T-helper 2 cell treated with Interferon-gamma antibody and Interleukin-4, amounts not matched to agents 5 μg/mL and 100 μg/mL, for 36 hours (primary cell): ENCODE results near the gene C1orf198.

Experiments used
- DNase-seq: peaks from one replicate; pipeline ENCODE4 v3.0.0; 2021; ENCODE audit warnings: low spot score
- H3K27ac Mint-ChIP-seq: one replicate; pipeline ENCODE4 v1.8.0; 2021; ENCODE audit warnings: mild to moderate bottlenecking, mixed read lengths
- H3K27me3 Mint-ChIP-seq: one replicate; pipeline ENCODE4 v1.8.0; 2021; ENCODE audit warnings: low read depth, mixed read lengths
- H3K36me3 Mint-ChIP-seq: one replicate; pipeline ENCODE4 v1.8.0; 2021; ENCODE audit warnings: low read depth, mixed read lengths
- H3K4me1 Mint-ChIP-seq: one replicate; pipeline ENCODE4 v1.8.0; 2021; ENCODE audit warnings: low read depth, mixed read lengths
- H3K4me3 Mint-ChIP-seq: one replicate; pipeline ENCODE4 v1.8.0; 2022; ENCODE audit warnings: mild to moderate bottlenecking, moderate library complexity, mixed read lengths
- H3K9me3 Mint-ChIP-seq: one replicate; pipeline ENCODE4 v1.8.0; 2021; ENCODE audit warnings: mixed read lengths

The C1orf198 gene

GRCh38 chr1:230812568-230812967, 55.8 kb downstream of the C1orf198 start:
- no peak for DNase-seq
- Mint-ChIP-seq H3K4me1 (no peaks in the 10 kb centered on the region), H3K36me3 (no peaks in the 10 kb centered on the region), H3K4me3 (no peak overlapping the region), H3K9me3 (peaks cover 13% of the 10 kb centered on the region), H3K27me3 (peaks cover 5% of the 10 kb centered on the region), H3K27ac (no peak overlapping the region)

GRCh38 chr1:230809256-230809990, 58.9 kb downstream of the C1orf198 start:
- Mint-ChIP-seq H3K4me1 (no peaks in the 10 kb centered on the region), H3K4me3 (no peak overlapping the region), H3K27me3 (no peaks in the 10 kb centered on the region), H3K9me3 (peaks cover 13% of the 10 kb centered on the region), H3K27ac (no peak overlapping the region), H3K36me3 (no peaks in the 10 kb centered on the region)
- no peak for DNase-seq

GRCh38 chr1:230808281-230808872, 59.9 kb downstream of the C1orf198 start:
- no peaks in the 10 kb centered on the region for H3K36me3 Mint-ChIP-seq
- no peak overlapping the region for H3K4me3 Mint-ChIP-seq
- no peaks in the 10 kb centered on the region for H3K27me3 Mint-ChIP-seq
- no peak for DNase-seq
- no peaks in the 10 kb centered on the region for H3K4me1 Mint-ChIP-seq
- no peak overlapping the region for H3K27ac Mint-ChIP-seq
- H3K9me3 Mint-ChIP-seq = peaks cover 12% of the 10 kb centered on the region

- DNase-seq = no peak
- Mint-ChIP-seq H3K9me3 (peaks cover 6% of the 10 kb centered on the region), H3K4me3 (no peak overlapping the region), H3K36me3 (no peaks in the 10 kb centered on the region), H3K27me3 (no peaks in the 10 kb centered on the region), H3K27ac (no peak overlapping the region), H3K4me1 (no peaks in the 10 kb centered on the region)
Measured at GRCh38 chr1:230807561-230808280, 60.6 kb downstream of the C1orf198 start.

GRCh38 chr1:230807029-230807428, 61.3 kb downstream of the C1orf198 start:
- Mint-ChIP-seq H3K27ac (no peak overlapping the region), H3K9me3 (no peaks in the 10 kb centered on the region), H3K4me1 (no peaks in the 10 kb centered on the region), H3K4me3 (no peak overlapping the region), H3K27me3 (no peaks in the 10 kb centered on the region), H3K36me3 (no peaks in the 10 kb centered on the region)
- no peak for DNase-seq

GRCh38 chr1:230806552-230806951, 61.8 kb downstream of the C1orf198 start:
- no peaks in the 10 kb centered on the region for H3K9me3 Mint-ChIP-seq
- no peak for DNase-seq

GRCh38 chr1:230804396-230804795, 63.9 kb downstream of the C1orf198 start:
- Mint-ChIP-seq H3K4me1 (no peaks in the 10 kb centered on the region), H3K9me3 (no peaks in the 10 kb centered on the region), H3K4me3 (no peak overlapping the region), H3K36me3 (no peaks in the 10 kb centered on the region), H3K27ac (no peak overlapping the region), H3K27me3 (no peaks in the 10 kb centered on the region)
- no peak for DNase-seq

More at GRCh38 chr1:230806552-230806951, 61.8 kb downstream of the C1orf198 start:
- no peaks in the 10 kb centered on the region for H3K36me3 Mint-ChIP-seq
- no peak overlapping the region for H3K27ac Mint-ChIP-seq
- H3K4me3 Mint-ChIP-seq = no peak overlapping the region
- no peaks in the 10 kb centered on the region for H3K4me1 Mint-ChIP-seq
- H3K27me3 Mint-ChIP-seq = no peaks in the 10 kb centered on the region

- Mint-ChIP-seq H3K36me3 (no peaks in the 10 kb centered on the region), H3K27me3 (peaks cover 4% of the 10 kb centered on the region), H3K4me3 (no peak overlapping the region), H3K4me1 (no peaks in the 10 kb centered on the region), H3K27ac (no peak overlapping the region), H3K9me3 (no peaks in the 10 kb centered on the region)
- no peak for DNase-seq
Measured at GRCh38 chr1:230800891-230801840, 67.2 kb downstream of the C1orf198 start.

GRCh38 chr1:230798491-230798890, 69.8 kb downstream of the C1orf198 start:
- H3K9me3 Mint-ChIP-seq = no peaks in the 10 kb centered on the region
- H3K36me3 Mint-ChIP-seq = no peaks in the 10 kb centered on the region
- peaks cover 4% of the 10 kb centered on the region for H3K27me3 Mint-ChIP-seq
- H3K27ac Mint-ChIP-seq = no peak overlapping the region
- no peak for DNase-seq
- H3K4me1 Mint-ChIP-seq = no peaks in the 10 kb centered on the region
- H3K4me3 Mint-ChIP-seq = no peak overlapping the region

- no peak overlapping the region for H3K4me3 Mint-ChIP-seq
- H3K27ac Mint-ChIP-seq = no peak overlapping the region
- no peaks in the 10 kb centered on the region for H3K9me3 Mint-ChIP-seq
- H3K4me1 Mint-ChIP-seq = no peaks in the 10 kb centered on the region
- no peaks in the 10 kb centered on the region for H3K36me3 Mint-ChIP-seq
- peaks cover 4% of the 10 kb centered on the region for H3K27me3 Mint-ChIP-seq
- DNase-seq = no peak
Measured at GRCh38 chr1:230797942-230798365, 70.4 kb downstream of the C1orf198 start.

GRCh38 chr1:230797376-230797920, 70.9 kb downstream of the C1orf198 start:
- no peaks in the 10 kb centered on the region for H3K36me3 Mint-ChIP-seq
- peaks cover 4% of the 10 kb centered on the region for H3K27me3 Mint-ChIP-seq
- no peak overlapping the region for H3K4me3 Mint-ChIP-seq
- no peaks in the 10 kb centered on the region for H3K4me1 Mint-ChIP-seq
- H3K27ac Mint-ChIP-seq = no peak overlapping the region
- H3K9me3 Mint-ChIP-seq = no peaks in the 10 kb centered on the region
- no peak for DNase-seq

- Mint-ChIP-seq H3K27ac (no peak overlapping the region), H3K36me3 (no peaks in the 10 kb centered on the region), H3K4me3 (no peak overlapping the region), H3K4me1 (no peaks in the 10 kb centered on the region), H3K27me3 (peaks cover 4% of the 10 kb centered on the region), H3K9me3 (no peaks in the 10 kb centered on the region)
- DNase-seq = no peak
Measured at GRCh38 chr1:230796626-230797025, 71.7 kb downstream of the C1orf198 start.

- DNase-seq = no peak
- Mint-ChIP-seq H3K9me3 (no peaks in the 10 kb centered on the region), H3K27ac (no peak overlapping the region), H3K4me1 (no peaks in the 10 kb centered on the region), H3K36me3 (no peaks in the 10 kb centered on the region), H3K27me3 (peaks cover 6% of the 10 kb centered on the region), H3K4me3 (no peak overlapping the region)
Measured at GRCh38 chr1:230794871-230795605, 73.3 kb downstream of the C1orf198 start.
